Hepatic stellate cell (primary cell): ENCODE data around the gene RSPH6A.

Experiments
- DNase-seq: peaks from one replicate; pipeline ENCODE4 v3.0.0; 2011; ENCODE audit warnings: low spot score

Gene RSPH6A

GRCh38 chr19:45825263-45825605 is 10.1 kb upstream of the RSPH6A start:
- no peak for DNase-seq

- no peak for DNase-seq
These were observed 9.6 kb upstream of the RSPH6A start for GRCh38 chr19:45824531-45825262.

- DNase-seq = no peak
These were observed 8.9 kb upstream of the RSPH6A start for GRCh38 chr19:45824041-45824471.

GRCh38 chr19:45823182-45823581 is 8.1 kb upstream of the RSPH6A start:
- DNase-seq = no peak

GRCh38 chr19:45822716-45823115 is 7.6 kb upstream of the RSPH6A start:
- no peak for DNase-seq

- DNase-seq = no peak
These were observed 6.5 kb upstream of the RSPH6A start for GRCh38 chr19:45821570-45821969.

GRCh38 chr19:45821103-45821521 is 6.0 kb upstream of the RSPH6A start:
- DNase-seq = no peak

GRCh38 chr19:45820413-45821102 is 5.5 kb upstream of the RSPH6A start:
- DNase-seq = no peak

GRCh38 chr19:45819769-45820168 is 4.7 kb upstream of the RSPH6A start:
- no peak for DNase-seq

GRCh38 chr19:45817725-45818301 is 2.7 kb upstream of the RSPH6A start:
- no peak for DNase-seq

GRCh38 chr19:45817010-45817724 is 2.1 kb upstream of the RSPH6A start:
- DNase-seq = peak; percentile 99

- DNase-seq = no peak
These were observed 1.3 kb upstream of the RSPH6A start for GRCh38 chr19:45816236-45817009.

- no peak for DNase-seq
These were observed 541 bp upstream of the RSPH6A start for GRCh38 chr19:45815481-45816216.

- DNase-seq = no peak
These were observed 835 bp downstream of the RSPH6A start for GRCh38 chr19:45814166-45814780.

GRCh38 chr19:45812297-45812696 is 2.8 kb downstream of the RSPH6A start:
- no peak for DNase-seq

- DNase-seq = peak; percentile 49
These were observed 5.4 kb downstream of the RSPH6A start for GRCh38 chr19:45809643-45810159.

GRCh38 chr19:45805719-45806118 is 9.4 kb downstream of the RSPH6A start:
- no peak for DNase-seq

GRCh38 chr19:45804959-45805230 is 10.2 kb downstream of the RSPH6A start:
- DNase-seq = no peak

- DNase-seq = no peak
These were observed 10.8 kb downstream of the RSPH6A start for GRCh38 chr19:45804140-45804958.

- no peak for DNase-seq
These were observed 13.4 kb downstream of the RSPH6A start for GRCh38 chr19:45801603-45802175.
